ENCODE measurements around the gene TNKS2.

The TNKS2 gene

GRCh38 chr10:91879515-91880170, 81.4 kb downstream of the TNKS2 start:
- Histone ChIP-seq H3K4me1 (ENCODE audit: insufficient read depth, low read length, severe bottlenecking) (no peaks in the 10 kb centered on the region), H3K27me3 (ENCODE audit: insufficient read depth, low read length) (no peaks in the 10 kb centered on the region), H3K9me3 (ENCODE audit: low read length) (no peaks in the 10 kb centered on the region), H3K4me2 (ENCODE audit: low read length) (no peak overlapping the region), H4K20me1 (ENCODE audit: insufficient read depth, low read length) (no peaks in the 10 kb centered on the region), H3K9ac (ENCODE audit: low read length) (no peak overlapping the region), H3K36me3 (ENCODE audit: insufficient read depth, low read length) (no peaks in the 10 kb centered on the region; the same call in 1 of the 2 replicates), H2AFZ (ENCODE audit: low read length) (no peak overlapping the region), H3K27ac (ENCODE audit: low read depth, low read length, poor library complexity, severe bottlenecking) (no peak overlapping the region), H3F3A (ENCODE audit: insufficient read depth, low read length) (no peaks in the 10 kb centered on the region), H3K4me3 (ENCODE audit: low read depth, low read length, poor library complexity, severe bottlenecking) (no peak overlapping the region), H3K79me2 (ENCODE audit: insufficient read depth, low read length) (no peaks in the 10 kb centered on the region), H3K9me2 (ENCODE audit: low read depth, low read length) (no peaks in the 10 kb centered on the region)
- TF ChIP-seq EZH2 (IDR thresholded peaks at IDR 0.05; ENCODE audit: borderline replicate concordance, low read length) (no peak), CTCF (IDR thresholded peaks at IDR 0.05; ENCODE audit: low read length) (no peak)

DNA sequence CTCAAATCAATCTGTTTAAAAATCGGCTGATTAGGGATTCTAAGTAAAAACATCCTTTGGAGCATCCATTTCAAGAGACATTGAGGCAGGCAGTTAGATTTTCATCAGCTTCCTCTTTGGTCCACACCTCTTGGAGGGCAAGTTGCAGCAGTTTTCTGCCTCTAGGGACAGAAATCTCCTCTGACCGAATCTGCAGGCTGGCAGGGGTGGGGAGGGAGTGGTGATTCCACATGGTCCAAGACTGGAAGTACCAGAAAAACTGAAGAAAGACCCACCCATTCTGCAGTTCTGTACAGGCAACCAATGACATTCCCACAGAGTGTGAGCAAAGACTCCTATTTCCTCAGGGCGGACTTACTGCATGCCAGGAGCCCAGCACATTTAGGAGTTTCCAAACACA, 82.1 kb downstream of the TNKS2 start:
- no peaks in the 10 kb centered on the region for H3K9me3 ChIP-seq (ENCODE audit: low read length)
- no peak overlapping the region for H3K4me2 ChIP-seq (ENCODE audit: low read length)
- no peaks in the 10 kb centered on the region for H3K4me1 ChIP-seq (ENCODE audit: insufficient read depth, low read length, severe bottlenecking)
- H3K79me2 ChIP-seq (ENCODE audit: insufficient read depth, low read length), result no peaks in the 10 kb centered on the region
- no peaks in the 10 kb centered on the region for H3F3A ChIP-seq (ENCODE audit: insufficient read depth, low read length)
- H3K27me3 ChIP-seq (ENCODE audit: insufficient read depth, low read length), result no peaks in the 10 kb centered on the region
- TF ChIP-seq CTCF (IDR thresholded peaks at IDR 0.05; ENCODE audit: low read length), result no peak
- no peak for TF ChIP-seq EZH2 (IDR thresholded peaks at IDR 0.05; ENCODE audit: borderline replicate concordance, low read length)
- no peak overlapping the region for H3K9ac ChIP-seq (ENCODE audit: low read length)
- no peaks in the 10 kb centered on the region for H3K9me2 ChIP-seq (ENCODE audit: low read depth, low read length)
- H3K4me3 ChIP-seq (ENCODE audit: low read depth, low read length, poor library complexity, severe bottlenecking), result no peak overlapping the region
- H3K27ac ChIP-seq (ENCODE audit: low read depth, low read length, poor library complexity, severe bottlenecking), result no peak overlapping the region
- no peaks in the 10 kb centered on the region; the same call in 1 of the 2 replicates for H3K36me3 ChIP-seq (ENCODE audit: insufficient read depth, low read length)
- H2AFZ ChIP-seq (ENCODE audit: low read length), result no peak overlapping the region
- no peaks in the 10 kb centered on the region for H4K20me1 ChIP-seq (ENCODE audit: insufficient read depth, low read length)

- Histone ChIP-seq H3K79me2 (ENCODE audit: insufficient read depth, low read length) (no peaks in the 10 kb centered on the region), H3K4me1 (ENCODE audit: insufficient read depth, low read length, severe bottlenecking) (no peaks in the 10 kb centered on the region), H3K9me2 (ENCODE audit: low read depth, low read length) (no peaks in the 10 kb centered on the region), H3F3A (ENCODE audit: insufficient read depth, low read length) (no peaks in the 10 kb centered on the region), H4K20me1 (ENCODE audit: insufficient read depth, low read length) (no peaks in the 10 kb centered on the region), H3K9me3 (ENCODE audit: low read length) (no peaks in the 10 kb centered on the region), H3K36me3 (ENCODE audit: insufficient read depth, low read length) (no peaks in the 10 kb centered on the region; the same call in 1 of the 2 replicates), H3K9ac (ENCODE audit: low read length) (no peak overlapping the region), H3K4me3 (ENCODE audit: low read depth, low read length, poor library complexity, severe bottlenecking) (no peak overlapping the region), H3K27me3 (ENCODE audit: insufficient read depth, low read length) (no peaks in the 10 kb centered on the region), H3K27ac (ENCODE audit: low read depth, low read length, poor library complexity, severe bottlenecking) (no peak overlapping the region), H3K4me2 (ENCODE audit: low read length) (no peak overlapping the region), H2AFZ (ENCODE audit: low read length) (no peak overlapping the region)
- no peak for TF ChIP-seq EZH2 (IDR thresholded peaks at IDR 0.05; ENCODE audit: borderline replicate concordance, low read length)
- TF ChIP-seq CTCF (IDR thresholded peaks at IDR 0.05; ENCODE audit: low read length), result no peak
Measured at GRCh38 chr10:91883549-91884444, 85.6 kb downstream of the TNKS2 start.
